SU-DHL-6 (cell line): ENCODE data around the gene MICOS13.
"Not testable (repeated sequence)": the region's sequence is repeated elsewhere in the genome, so short reads cannot be mapped to it uniquely, and the experiment has no call there.

Experiments used
- H2AFZ ChIP-seq: fragments of 200-600 bp; sonication (generic); 2 replicates; pipeline ENCODE4 v1.6.1; 2014; ENCODE audit warnings: low read depth, mild to moderate bottlenecking, moderate library complexity, mixed read lengths, antibody characterized with exemption, low read length; ENCODE audit not compliant: severe bottlenecking
- H3F3A ChIP-seq: fragments of 200-600 bp; shearing (Covaris generic); 2 replicates; pipeline ENCODE4 v1.6.0; 2016; ENCODE audit warnings: antibody characterized with exemption, mild to moderate bottlenecking; ENCODE audit not compliant: insufficient read depth
- H3K27ac ChIP-seq: fragments of 200-600 bp; sonication (generic); 2 replicates; pipeline ENCODE4 v1.5.1; 2016; ENCODE audit warnings: low read depth, mild to moderate bottlenecking, low read length, moderate library complexity, mixed read lengths
- H3K27me3 ChIP-seq: fragments of 200-600 bp; sonication (generic), shearing (Covaris generic); 2 replicates; pipeline ENCODE4 v1.6.0; 2014; ENCODE audit warnings: mild to moderate bottlenecking, low read length
- H3K36me3 ChIP-seq: fragments of 200-600 bp; sonication (generic); 2 replicates; pipeline ENCODE4 v1.6.1; 2014; ENCODE audit warnings: mild to moderate bottlenecking, low read length, mixed read lengths
- H3K4me2 ChIP-seq: fragments of 300-600, 200-600 bp; shearing (Covaris generic), sonication (generic); 2 replicates; pipeline ENCODE4 v1.6.0; 2014; ENCODE audit warnings: low read length, low read depth, mild to moderate bottlenecking; ENCODE audit not compliant: poor library complexity, severe bottlenecking
- H3K4me3 ChIP-seq: fragments of 200-600 bp; sonication (generic); 2 replicates; pipeline ENCODE4 v1.5.1; 2014; ENCODE audit warnings: antibody characterized with exemption, low read length, mild to moderate bottlenecking, mixed read lengths; ENCODE audit not compliant: insufficient read depth, poor library complexity, severe bottlenecking
- H3K79me2 ChIP-seq: fragments of 200-600 bp; sonication (generic); 2 replicates; pipeline ENCODE4 v1.6.1; 2014; ENCODE audit warnings: mild to moderate bottlenecking, low read length, moderate library complexity; ENCODE audit not compliant: insufficient read depth
- H3K9ac ChIP-seq: fragments of 200-600 bp; sonication (generic); 2 replicates; pipeline ENCODE4 v1.7.0; 2014; ENCODE audit warnings: mild to moderate bottlenecking, low read length
- H3K9me2 ChIP-seq: fragments of 200-600 bp; sonication (generic); replicated peaks from 2 replicates; pipeline ENCODE4 v1.6.1; 2014; ENCODE audit warnings: low read length; ENCODE audit not compliant: insufficient read depth
- H3K9me3 ChIP-seq: fragments of 200-600 bp; sonication (generic); 2 replicates; pipeline ENCODE4 v1.6.1; 2014; ENCODE audit warnings: low read length, mixed read lengths; ENCODE audit not compliant: insufficient read depth
- H4K20me1 ChIP-seq: fragments of 200-600 bp; sonication (generic); 2 replicates; pipeline ENCODE4 v1.6.1; 2014; ENCODE audit warnings: low read depth, mild to moderate bottlenecking, antibody characterized with exemption, low read length, moderate library complexity, mixed read lengths
- CTCF ChIP-seq: fragments of 200-600 bp; sonication (generic); IDR thresholded peaks from one replicate; pipeline ENCODE4 v1.5.1; 2017; ENCODE audit warnings: antibody characterized with exemption, mild to moderate bottlenecking, low read length, moderate library complexity; ENCODE audit not compliant: insufficient read depth, poor library complexity, severe bottlenecking
- EZH2phosphoT487 ChIP-seq: fragments of 200-600 bp; sonication (generic), shearing (Covaris generic); conservative IDR thresholded peaks from 2 replicates; pipeline ENCODE4 v1.6.1; 2018; ENCODE audit warnings: mild to moderate bottlenecking, antibody characterized with exemption, low read length, moderate library complexity, mixed read lengths

Gene MICOS13

DNA sequence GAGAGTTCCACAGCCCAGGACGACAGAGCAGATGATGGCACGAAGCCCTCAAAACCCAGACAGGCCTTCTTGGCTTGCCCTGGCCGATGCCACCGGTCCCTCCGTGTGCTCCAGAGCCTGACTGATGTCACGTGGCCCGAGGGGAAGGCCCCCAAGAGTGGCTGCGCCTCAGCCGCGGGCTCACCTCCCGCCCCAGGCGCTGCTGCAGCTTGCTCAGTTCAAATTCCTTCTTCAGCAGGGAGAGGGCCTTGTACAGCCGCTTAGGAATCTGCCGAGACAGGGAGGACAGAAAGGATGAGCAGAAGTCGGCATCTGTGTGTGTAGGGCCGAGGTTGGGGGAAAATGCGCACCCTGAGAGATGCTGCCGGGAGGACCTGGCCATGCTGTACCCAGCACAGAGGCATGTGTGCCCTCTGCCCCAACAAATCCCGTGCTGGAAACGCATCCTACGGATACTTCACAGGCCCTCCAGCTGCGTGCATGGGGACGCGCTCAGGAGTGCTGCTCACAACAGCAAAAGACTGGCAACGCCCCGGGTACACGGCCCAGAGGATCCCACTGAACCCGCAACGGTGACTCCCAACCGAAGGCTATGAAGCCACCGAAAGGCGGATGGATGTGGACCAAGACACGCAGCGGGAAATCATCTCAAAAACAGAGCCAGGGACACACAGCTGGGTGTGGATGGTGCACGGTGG, 26.7 kb upstream of the MICOS13 start:
- Histone ChIP-seq H3K27ac (no peak overlapping the region), H3K9me2 (no peaks in the 10 kb centered on the region), H3K79me2 (no peaks in the 10 kb centered on the region), H3K9ac (no peak overlapping the region), H2AFZ (no peak overlapping the region), H3K27me3 (no peaks in the 10 kb centered on the region), H4K20me1 (no peaks in the 10 kb centered on the region), H3F3A (no peaks in the 10 kb centered on the region), H3K4me3 (no peak overlapping the region), H3K4me2 (no peak overlapping the region), H3K36me3 (no peaks in the 10 kb centered on the region), H3K9me3 (no peaks in the 10 kb centered on the region)
- TF ChIP-seq EZH2phosphoT487 (no peak), CTCF (no peak)

DNA sequence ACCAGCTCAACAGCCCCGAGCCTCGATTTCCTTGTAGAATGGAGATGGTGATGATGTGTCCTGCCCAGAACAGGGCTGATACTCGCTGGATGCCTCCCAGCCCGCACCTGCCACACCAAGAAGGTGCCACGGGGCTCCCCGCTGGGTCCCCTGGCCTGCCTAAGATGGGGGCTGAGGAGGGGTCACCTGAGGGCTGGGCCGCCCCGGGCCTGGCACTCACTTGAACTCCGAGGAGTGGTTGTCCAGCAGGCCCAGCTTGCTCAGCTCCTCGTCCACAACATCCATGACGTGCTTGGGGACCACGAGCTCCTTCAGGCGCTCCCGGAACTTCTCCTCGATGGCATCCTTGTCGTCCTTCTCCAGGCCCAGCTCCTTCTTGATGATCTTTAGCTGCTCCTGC, 25.2 kb upstream of the MICOS13 start:
- Histone ChIP-seq H3K9ac (no peak overlapping the region), H2AFZ (no peak overlapping the region), H3K27me3 (no peaks in the 10 kb centered on the region), H3F3A (no peaks in the 10 kb centered on the region), H3K9me2 (no peaks in the 10 kb centered on the region), H4K20me1 (no peaks in the 10 kb centered on the region), H3K27ac (no peak overlapping the region), H3K36me3 (no peaks in the 10 kb centered on the region), H3K4me3 (no peak overlapping the region), H3K4me2 (no peak overlapping the region), H3K9me3 (no peaks in the 10 kb centered on the region), H3K79me2 (no peaks in the 10 kb centered on the region)
- TF ChIP-seq EZH2phosphoT487 (no peak), CTCF (no peak)

- no peak overlapping the region for H2AFZ ChIP-seq
- H3K27ac ChIP-seq: no peak overlapping the region
- H3F3A ChIP-seq: peaks cover 1% of the 10 kb centered on the region; the same call in 1 of the 2 replicates
- no peak overlapping the region for H3K9ac ChIP-seq
- H3K36me3 ChIP-seq: no peaks in the 10 kb centered on the region
- TF ChIP-seq EZH2phosphoT487: no peak
- TF ChIP-seq CTCF: no peak
- H3K4me3 ChIP-seq: no peak overlapping the region
- H3K79me2 ChIP-seq: no peaks in the 10 kb centered on the region
- no peaks in the 10 kb centered on the region for H4K20me1 ChIP-seq
- H3K27me3 ChIP-seq: no peaks in the 10 kb centered on the region
- H3K9me3 ChIP-seq: no peaks in the 10 kb centered on the region
- H3K4me2 ChIP-seq: no peak overlapping the region
- no peaks in the 10 kb centered on the region for H3K9me2 ChIP-seq
Measured at GRCh38 chr19:5703819-5704818, 23.8 kb upstream of the MICOS13 start.

DNA sequence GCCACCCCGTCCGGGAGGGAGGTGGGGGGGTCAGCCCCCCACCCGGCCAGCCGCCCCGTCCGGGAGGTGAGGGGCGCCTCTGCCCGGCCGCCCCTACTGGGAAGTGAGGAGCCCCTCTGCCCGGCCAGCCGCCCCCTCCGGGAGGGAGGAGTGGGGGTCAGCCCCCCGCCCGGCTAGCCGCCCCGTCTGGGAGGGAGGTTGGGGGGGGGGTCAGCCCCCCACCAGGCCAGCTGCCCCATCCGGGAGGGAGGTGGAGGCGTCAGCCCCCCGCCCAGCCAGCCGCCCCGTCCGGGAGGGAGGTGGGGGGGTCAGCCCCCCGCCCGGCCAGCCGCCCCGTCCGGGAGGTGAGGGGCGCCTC, 21.7 kb upstream of the MICOS13 start:
- H3K4me2 ChIP-seq, H3K9ac ChIP-seq, H3K9me2 ChIP-seq, H3K79me2 ChIP-seq, H3K27me3 ChIP-seq, H3F3A ChIP-seq, H3K9me3 ChIP-seq, H3K4me3 ChIP-seq, H3K27ac ChIP-seq, H4K20me1 ChIP-seq, H2AFZ ChIP-seq, H3K36me3 ChIP-seq: not testable (repeated sequence)
